HG03521 (cell line): Measurements from ENCODE around the gene SLC22A2.

Source experiments
- ATAC-seq: cut with Tn5 transposase; IDR thresholded peaks from one replicate; pipeline ENCODE4 v1.9.1; 2021; ENCODE audit warnings: mild to moderate bottlenecking, moderate library complexity; ENCODE audit not compliant: unreplicated experiment

SLC22A2 gene

DNA sequence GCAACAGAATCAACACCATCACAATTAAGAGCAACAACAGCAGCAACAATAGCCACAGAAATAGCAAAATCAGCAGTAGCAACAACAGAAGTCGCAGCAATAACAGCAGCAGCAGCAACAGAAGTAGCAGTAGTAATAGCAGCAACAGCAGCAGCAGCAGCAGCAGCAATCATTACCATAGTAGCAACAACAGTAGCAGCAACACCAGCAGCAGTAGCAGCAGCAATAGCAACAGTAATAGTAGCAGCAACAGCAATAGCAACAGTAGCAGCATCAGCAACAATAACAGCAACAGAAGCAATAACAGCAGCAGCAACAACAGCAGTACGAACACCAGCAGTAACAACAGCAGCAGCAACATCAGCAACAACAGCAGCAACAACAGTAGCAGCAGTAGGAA is 39.8 kb downstream of the SLC22A2 start:
- no peak for ATAC-seq

- ATAC-seq, result no peak
Observed at GRCh38 chr6:160217863-160218262, 40.8 kb downstream of the SLC22A2 start.

- no peak for ATAC-seq
Observed at GRCh38 chr6:160217073-160217472, 41.5 kb downstream of the SLC22A2 start.

DNA sequence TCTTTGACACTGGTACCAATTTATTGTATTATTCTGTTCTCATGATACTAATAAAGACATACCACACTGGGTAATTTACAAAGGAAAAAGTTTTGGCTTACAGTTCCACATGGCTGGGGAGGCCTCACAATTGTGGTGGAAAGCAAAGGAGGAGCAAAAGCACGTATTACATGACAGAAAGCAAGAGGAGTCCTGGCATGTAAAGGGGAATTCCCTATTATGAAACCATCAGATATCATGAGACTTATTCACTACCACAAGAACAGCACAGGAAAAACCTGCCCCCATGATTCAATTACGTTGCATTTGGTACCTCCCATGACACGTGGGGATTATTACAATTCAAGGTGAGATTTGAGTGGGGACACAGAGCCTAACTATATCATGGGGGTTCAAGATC is 43.4 kb downstream of the SLC22A2 start:
- no peak for ATAC-seq

DNA sequence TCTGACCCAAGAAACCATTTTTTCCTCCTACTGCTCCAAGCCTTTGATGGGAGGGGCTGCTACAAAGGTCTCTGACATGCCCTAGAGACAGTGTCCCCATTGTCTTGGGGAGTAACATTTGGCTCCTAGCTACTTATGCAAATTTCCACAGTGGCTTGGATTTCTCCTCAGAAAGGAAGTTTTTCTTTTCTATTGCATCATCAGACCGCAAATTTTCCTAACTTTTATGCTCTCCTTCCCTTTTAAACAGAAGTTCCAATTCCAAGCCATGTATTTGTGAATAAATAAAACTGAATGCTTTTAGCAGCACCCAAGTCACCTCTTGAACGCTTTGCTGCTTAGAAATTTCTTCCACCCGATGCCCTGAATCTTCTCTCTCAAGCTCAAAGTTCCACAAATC is 51.0 kb downstream of the SLC22A2 start:
- ATAC-seq, result no peak

GRCh38 chr6:160204710-160205109 is 53.9 kb downstream of the SLC22A2 start:
- no peak for ATAC-seq

DNA sequence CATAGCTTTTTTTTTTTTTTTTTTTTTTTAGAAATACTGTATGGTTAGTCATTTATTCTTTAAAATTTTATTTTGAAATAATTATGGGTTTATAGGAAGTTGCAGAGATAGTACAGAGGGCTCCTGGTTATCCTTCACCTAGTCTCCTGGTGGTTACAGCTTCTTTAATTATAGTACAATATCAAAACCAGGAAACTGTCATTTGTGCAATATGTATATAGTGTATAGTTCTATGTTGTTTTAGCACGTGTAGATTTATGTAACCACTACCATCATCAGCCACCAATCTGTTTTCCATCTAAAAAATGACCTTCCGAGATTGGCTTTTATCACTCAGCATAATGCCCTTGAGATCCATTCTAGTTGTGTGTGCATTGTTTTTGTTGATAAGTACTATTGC is 54.7 kb downstream of the SLC22A2 start:
- no peak for ATAC-seq

- no peak for ATAC-seq
Observed at GRCh38 chr6:160203522-160203921, 55.1 kb downstream of the SLC22A2 start.

DNA sequence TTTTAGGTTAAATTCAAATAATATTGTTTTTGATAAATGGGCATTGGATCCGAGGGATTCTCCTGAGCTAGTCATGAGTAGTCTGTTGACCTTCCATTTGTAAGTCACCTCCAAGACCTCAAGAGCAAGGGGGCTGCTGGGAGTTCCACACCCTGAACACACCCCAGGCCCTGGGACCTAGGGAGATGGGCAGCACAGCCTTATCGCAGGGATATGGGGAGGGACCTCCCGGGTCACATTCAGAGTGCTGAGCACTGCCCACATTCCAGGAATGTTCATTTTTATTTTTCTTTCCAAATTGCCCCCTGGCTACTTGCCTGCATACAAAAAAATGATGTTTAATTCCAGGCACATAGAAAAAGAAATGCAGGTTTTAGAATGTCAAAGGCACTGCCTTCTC is 55.5 kb downstream of the SLC22A2 start:
- no peak for ATAC-seq

- ATAC-seq, result no peak
Observed at GRCh38 chr6:160202411-160202810, 56.2 kb downstream of the SLC22A2 start.

- no peak for ATAC-seq
Observed at GRCh38 chr6:160201061-160201460, 57.6 kb downstream of the SLC22A2 start.

DNA sequence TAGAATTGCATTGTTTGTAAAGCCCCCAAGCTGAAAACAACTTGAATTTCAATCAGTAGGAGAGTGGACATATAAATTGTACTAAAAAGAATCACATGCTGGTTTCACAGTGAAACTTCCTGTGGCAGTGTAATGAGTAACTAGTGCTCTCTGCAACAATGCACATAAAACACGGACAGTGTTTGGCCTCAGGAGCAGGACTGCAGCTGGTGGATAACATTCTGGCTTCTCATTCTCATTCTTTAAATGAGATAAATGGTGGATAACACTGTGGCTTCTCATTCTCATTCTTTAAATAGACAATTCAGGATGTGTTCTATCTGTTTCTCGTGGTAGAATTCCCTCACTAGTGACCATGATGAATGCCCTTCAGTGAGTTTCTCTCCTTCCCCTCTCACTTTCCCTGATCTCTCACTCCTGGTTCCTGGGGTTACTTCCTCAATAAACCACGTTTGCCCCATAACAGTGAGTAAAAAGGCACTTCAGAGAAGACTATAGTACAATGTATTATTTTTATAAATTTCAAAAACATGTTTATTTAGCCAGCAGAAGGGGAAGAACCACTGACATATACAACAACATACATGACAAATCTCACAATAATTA is 59.9 kb downstream of the SLC22A2 start:
- ATAC-seq, result peak; percentile 70

DNA sequence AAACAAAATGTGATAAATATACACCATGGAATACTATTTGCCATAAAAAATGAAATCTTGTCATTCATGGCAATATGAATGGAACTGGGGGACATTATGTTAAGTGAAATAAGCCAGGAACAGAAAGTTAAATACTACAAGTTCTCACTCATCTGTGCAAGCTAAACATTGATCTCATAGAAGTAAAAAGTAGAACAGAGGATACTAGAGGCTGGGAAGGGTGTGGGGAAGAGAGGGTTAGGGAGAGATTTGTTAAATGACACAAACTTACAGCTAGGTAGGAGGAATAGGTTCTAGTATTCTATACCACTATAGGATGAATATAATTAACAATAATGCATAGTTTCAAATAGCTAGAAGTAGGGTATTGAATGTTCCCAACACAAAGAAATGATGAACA is 61.0 kb downstream of the SLC22A2 start:
- no peak for ATAC-seq

GRCh38 chr6:160194808-160195207 is 63.8 kb downstream of the SLC22A2 start:
- ATAC-seq, result no peak

DNA sequence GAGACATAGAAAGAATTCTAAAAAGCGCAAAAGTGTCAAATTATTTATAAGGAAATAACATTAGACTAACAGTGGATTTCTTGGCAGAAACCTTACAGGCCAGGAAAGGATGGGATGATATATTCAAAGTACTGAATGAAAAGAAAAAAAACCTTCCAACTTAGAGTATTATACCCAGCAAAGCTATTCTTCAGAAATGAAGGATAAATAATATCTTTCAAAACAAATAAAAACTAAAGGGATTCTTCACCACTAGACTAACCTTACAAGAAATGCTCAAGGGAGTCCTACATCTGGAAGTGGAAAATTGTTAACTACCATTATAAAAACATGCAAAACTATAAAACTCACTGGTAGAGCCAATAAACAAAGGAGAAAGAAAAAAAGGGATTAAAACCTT is 65.8 kb downstream of the SLC22A2 start:
- ATAC-seq, result no peak

GRCh38 chr6:160190973-160191372 is 67.6 kb downstream of the SLC22A2 start:
- no peak for ATAC-seq

- ATAC-seq, result no peak
Observed at GRCh38 chr6:160190081-160190480, 68.5 kb downstream of the SLC22A2 start.

- no peak for ATAC-seq
Observed at GRCh38 chr6:160188773-160189172, 69.8 kb downstream of the SLC22A2 start.

GRCh38 chr6:160180706-160181105 is 77.9 kb downstream of the SLC22A2 start:
- no peak for ATAC-seq

GRCh38 chr6:160178271-160178670 is 80.3 kb downstream of the SLC22A2 start:
- no peak for ATAC-seq

DNA sequence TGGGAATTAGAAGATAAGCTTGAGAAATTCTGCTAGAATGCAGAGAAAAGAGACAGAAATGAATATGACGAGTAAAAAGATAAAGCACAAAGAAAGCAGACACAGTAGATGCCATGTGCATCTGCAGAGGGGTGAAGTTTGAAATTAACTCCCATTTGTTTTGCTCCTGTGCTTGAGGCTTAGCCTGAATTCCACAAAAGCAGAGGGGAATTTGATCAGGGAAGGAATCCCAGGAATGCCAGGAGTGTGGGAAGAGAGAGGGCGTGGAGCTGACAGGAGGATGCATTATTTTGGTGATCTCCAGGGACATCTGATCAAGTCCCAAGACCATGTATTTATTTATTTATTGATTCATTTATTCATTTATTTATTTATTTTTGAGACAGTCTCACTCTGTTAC is 81.4 kb downstream of the SLC22A2 start:
- no peak for ATAC-seq

- no peak for ATAC-seq
Observed at GRCh38 chr6:160174681-160175080, 83.9 kb downstream of the SLC22A2 start.

- no peak for ATAC-seq
Observed at GRCh38 chr6:160173806-160174527, 84.7 kb downstream of the SLC22A2 start.
